Endothelial cell of umbilical vein (primary cell): ENCODE data around the gene CAPN12. TPM values are rescaled to one million over a fixed set of nuclear protein-coding genes. Genes with fewer than 3 reads are reported as not detected.

Source experiments
- BruUV-seq: library from RNA; stranded (reverse); fragments of 400-500 nt; replicated peaks from 2 replicates; lab custom pipeline; 2021; lab: Mats Ljungman, UMichigan
- CTCF ChIA-PET: fragments of 300-600, 350-600 bp; sonication (Branson Sonifier 250); formaldehyde crosslinking; loops from one replicate; lab custom pipeline; 2021; ENCODE audit warnings: antibody characterized with exemption, inconsistent platforms; lab: Charles Lee
- POLR2A ChIA-PET: fragments of 300-600, 350-600 bp; sonication (Branson Sonifier 250); formaldehyde crosslinking; loops from one replicate; lab custom pipeline; 2021; ENCODE audit warnings: antibody characterized with exemption, inconsistent platforms; lab: Charles Lee
- DNase-seq: peaks from one replicate; pipeline ENCODE4 v3.0.0-alpha.2; 2011; ENCODE audit warnings: low read depth, low spot score
- FAIRE-seq: peaks from 2 replicates; lab custom pipeline; 2011; peaks lifted over from hg19 to GRCh38; lab: Jason Lieb, UNC
- H2AFZ ChIP-seq: 2 replicates; pipeline ENCODE4 v1.6.0; 2012; ENCODE audit warnings: low read depth, low read length, control low read depth, inconsistent platforms
- H3K27ac ChIP-seq: 2 replicates; pipeline ENCODE4 v1.5.1; 2011; ENCODE audit warnings: low read depth, mild to moderate bottlenecking, control low read depth, low read length, moderate library complexity; ENCODE audit not compliant: insufficient read depth
- H3K27me3 ChIP-seq, 2 experiments: 2 replicates each; pipeline versions ENCODE4 v1.6.0 to v1.6.1; 2011; ENCODE audit warnings: low read length in 2 of 2, mixed read lengths in 1 of 2; ENCODE audit not compliant: control insufficient read depth in 2 of 2, insufficient read depth in 2 of 2
- H3K36me3 ChIP-seq, 2 experiments: 2 replicates in 1 of 2; 3 replicates in 1 of 2; pipeline ENCODE4 v1.5.1; 2011; ENCODE audit warnings: low read length in 2 of 2, mild to moderate bottlenecking in 1 of 2, moderate library complexity in 1 of 2; ENCODE audit not compliant: control insufficient read depth in 2 of 2, insufficient read depth in 2 of 2; ENCODE audit errors: extremely low read depth in 1 of 2
- H3K4me1 ChIP-seq: 3 replicates; pipeline ENCODE4 v1.5.1; 2011; ENCODE audit warnings: mild to moderate bottlenecking, low read length; ENCODE audit not compliant: control insufficient read depth, insufficient read depth; ENCODE audit errors: extremely low read depth
- H3K4me2 ChIP-seq: 2 replicates; pipeline ENCODE4 v1.6.1; 2011; ENCODE audit warnings: low read length, control low read depth, mixed read lengths; ENCODE audit not compliant: insufficient read depth
- H3K4me3 ChIP-seq, 3 experiments: fragments of 200-600 bp in 1 of 3; sonication (generic), shearing (Covaris generic) in 1 of 3; replicated peaks in 1 of 3; 2 replicates each; pipeline ENCODE4 v1.5.1; 2011 to 2016; ENCODE audit warnings: control low read depth in 3 of 3, low read length in 3 of 3, mild to moderate bottlenecking in 2 of 3, inconsistent platforms in 1 of 3, low read depth in 1 of 3, moderate library complexity in 1 of 3; ENCODE audit not compliant: insufficient read depth in 1 of 3
- H3K79me2 ChIP-seq: 2 replicates; pipeline ENCODE4 v1.6.0; 2012; ENCODE audit warnings: low read length, inconsistent platforms; ENCODE audit not compliant: control insufficient read depth, insufficient read depth
- H3K9ac ChIP-seq: replicated peaks from 2 replicates; pipeline ENCODE3; 2011; ENCODE audit warnings: low read length, control low read depth; ENCODE audit not compliant: insufficient read depth; ENCODE audit errors: extremely low read depth
- H3K9me1 ChIP-seq: replicated peaks from 3 replicates; pipeline ENCODE4 v1.6.0; 2011; ENCODE audit warnings: mild to moderate bottlenecking, low read length; ENCODE audit not compliant: control insufficient read depth, insufficient read depth; ENCODE audit errors: extremely low read depth
- H3K9me3 ChIP-seq: replicated peaks from 2 replicates; pipeline ENCODE4 v1.5.1; 2012; ENCODE audit warnings: low read length, inconsistent platforms; ENCODE audit not compliant: control insufficient read depth, insufficient read depth
- H4K20me1 ChIP-seq: replicated peaks from 2 replicates; pipeline ENCODE3; 2011; ENCODE audit warnings: mild to moderate bottlenecking, low read length; ENCODE audit not compliant: control insufficient read depth, insufficient read depth; ENCODE audit errors: extremely low read depth
- EZH2 ChIP-seq: IDR thresholded peaks from 2 replicates; pipeline ENCODE4 v1.6.1; 2012; ENCODE audit warnings: borderline replicate concordance, low read depth, mild to moderate bottlenecking, moderate library complexity, low read length, inconsistent platforms; ENCODE audit not compliant: severe bottlenecking
- FOS ChIP-seq: IDR thresholded peaks from 2 replicates; pipeline ENCODE4 v1.6.1; 2011; ENCODE audit warnings: mild to moderate bottlenecking, low read length, moderate library complexity, borderline replicate concordance; ENCODE audit not compliant: insufficient read depth
- GATA2 ChIP-seq: IDR thresholded peaks from 2 replicates; pipeline ENCODE4 v1.7.0; 2011; ENCODE audit warnings: low read depth, mild to moderate bottlenecking, moderate library complexity, mixed read lengths, low read length; ENCODE audit not compliant: insufficient read length, insufficient read depth
- JUN ChIP-seq: IDR thresholded peaks from 2 replicates; pipeline ENCODE4 v1.6.1; 2011; ENCODE audit warnings: borderline replicate concordance, low read depth; ENCODE audit not compliant: insufficient read length, insufficient read depth
- MYC ChIP-seq: IDR thresholded peaks from one replicate; pipeline ENCODE4 v1.6.1; 2011; ENCODE audit warnings: mild to moderate bottlenecking, low read depth, low read length
- POLR2A ChIP-seq: IDR thresholded peaks from 2 replicates; pipeline ENCODE4 v1.6.1; 2012; ENCODE audit warnings: low read depth, mild to moderate bottlenecking, control low read depth, low read length
- POLR2AphosphoS5 ChIP-seq: IDR thresholded peaks from 2 replicates; pipeline ENCODE4 v1.6.1; 2012; ENCODE audit warnings: low read depth, mild to moderate bottlenecking, control low read depth, low read length, moderate library complexity; ENCODE audit not compliant: insufficient read depth
- dilution Hi-C: fragments of 300-500 bp; cut with MboI; formaldehyde crosslinking; loops from one replicate; pipeline ENCODE4 v1.15.0; 2019; ENCODE audit warnings: low sequenced_read_pairs; ENCODE audit not compliant: extremely low pct_ligation_motif_present
- intact Hi-C: fragments of 100-400 bp; cut with micrococcal nuclease; formaldehyde crosslinking; loops from one replicate; pipeline ENCODE4 v1.10.0; 2022
- polyA plus RNA-seq, 4 experiments: library from polyadenylated mRNA; depleted of rRNA in 3 of 4; stranded (reverse) in 3 of 4; unstranded in 1 of 4; fragments of >200 nt; gene quantifications; 2 replicates each; pipeline versions ENCODE4 v1.2.1 to v1.2.3, GENCODE V29; 2011 to 2012; ENCODE audit warnings: missing spikeins in 1 of 4
- total RNA-seq: library from RNA; stranded (reverse); gene quantifications from 2 replicates; pipeline ENCODE4 v1.2.3, GENCODE V29; 2021
- TF ChIP-seq, protein P1 (sequence below), 2 donors: IDR thresholded peaks; 1 replicate in 1 of 2; 2 replicates in 1 of 2; pipeline ENCODE4 v1.5.1; 2011; ENCODE audit warnings: low read length in 2 of 2, mild to moderate bottlenecking in 2 of 2, moderate library complexity in 2 of 2, control low read depth in 1 of 2, inconsistent platforms in 1 of 2, low read depth in 1 of 2; ENCODE audit not compliant: insufficient read depth in 1 of 2; ENCODE audit errors: extremely low read depth in 1 of 2
- TF ChIP-seq, protein P2 (sequence below): IDR thresholded peaks from 2 replicates; pipeline ENCODE4 v1.6.1; 2011; ENCODE audit not compliant: insufficient read depth, insufficient read length

CAPN12 gene
- total and polyA plus RNA-seq, 2 donors (not counting 3 experiments of a cell fraction or from before 2014, with no cell fraction given) = 0.35 TPM; not detected in 1

DNA sequence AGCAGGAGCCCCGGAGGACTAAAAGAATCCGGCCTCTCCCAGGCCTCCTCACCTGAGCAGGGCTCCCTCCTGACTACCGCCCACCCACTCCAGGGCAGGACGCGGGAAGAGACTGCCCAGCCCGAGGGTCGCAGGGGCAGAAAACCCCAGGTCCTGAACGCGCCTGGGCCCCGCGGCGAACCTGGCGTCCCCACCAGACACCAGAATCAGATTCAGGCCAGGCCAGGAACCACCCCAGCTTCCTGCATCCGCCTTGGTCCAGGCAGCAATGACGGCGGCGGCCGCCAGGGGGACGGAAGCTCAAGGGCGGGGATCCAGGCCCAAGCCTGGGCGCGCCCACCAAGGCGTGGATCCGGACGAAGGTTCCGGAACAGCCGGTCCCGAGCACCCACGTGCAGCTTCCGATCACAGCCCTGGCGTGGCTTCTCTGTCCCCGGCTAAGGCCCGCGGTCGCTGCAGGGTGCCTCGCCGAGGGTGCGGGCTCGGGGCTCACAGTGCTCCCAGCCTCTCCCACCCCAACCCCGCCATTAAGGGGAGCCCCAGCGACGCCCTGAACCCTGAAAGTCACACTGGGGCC lies 25.4 kb upstream of the CAPN12 start:
- Histone ChIP-seq H3K9me3 (no peaks in the 10 kb centered on the region), H2AFZ (peak overlapping the region; percentile 95), H3K4me3 (peak overlapping the region in 1 of 3 experiments; percentile 18), H3K36me3 (no peaks in the 10 kb centered on the region), H3K9me1 (no peaks in the 10 kb centered on the region), H3K79me2 (no peaks in the 10 kb centered on the region), H3K27ac (no peak overlapping the region), H3K27me3 (no peaks in the 10 kb centered on the region), H3K4me2 (no peak overlapping the region), H3K9ac (peak overlapping the region; percentile 55), H4K20me1 (no peaks in the 10 kb centered on the region), H3K4me1 (peaks cover 4% of the 10 kb centered on the region)
- intact Hi-C loops (loop anchor here (2.0 to 5.0 kb wide), 2 partner anchors 63 to 79 kb away; partner anchors contain the start of genes ECH1 and HNRNPL), dilution Hi-C loops (no loop called here)
- FAIRE-seq (peak; percentile 96), DNase-seq (peak; percentile 70)
- POLR2A ChIA-PET = interaction anchor here (1.0 kb wide), 1 partner anchor 80 kb away, joined by 5 read pairs; no protein-coding TSS in a partner anchor
- TF ChIP-seq, protein P1, sequence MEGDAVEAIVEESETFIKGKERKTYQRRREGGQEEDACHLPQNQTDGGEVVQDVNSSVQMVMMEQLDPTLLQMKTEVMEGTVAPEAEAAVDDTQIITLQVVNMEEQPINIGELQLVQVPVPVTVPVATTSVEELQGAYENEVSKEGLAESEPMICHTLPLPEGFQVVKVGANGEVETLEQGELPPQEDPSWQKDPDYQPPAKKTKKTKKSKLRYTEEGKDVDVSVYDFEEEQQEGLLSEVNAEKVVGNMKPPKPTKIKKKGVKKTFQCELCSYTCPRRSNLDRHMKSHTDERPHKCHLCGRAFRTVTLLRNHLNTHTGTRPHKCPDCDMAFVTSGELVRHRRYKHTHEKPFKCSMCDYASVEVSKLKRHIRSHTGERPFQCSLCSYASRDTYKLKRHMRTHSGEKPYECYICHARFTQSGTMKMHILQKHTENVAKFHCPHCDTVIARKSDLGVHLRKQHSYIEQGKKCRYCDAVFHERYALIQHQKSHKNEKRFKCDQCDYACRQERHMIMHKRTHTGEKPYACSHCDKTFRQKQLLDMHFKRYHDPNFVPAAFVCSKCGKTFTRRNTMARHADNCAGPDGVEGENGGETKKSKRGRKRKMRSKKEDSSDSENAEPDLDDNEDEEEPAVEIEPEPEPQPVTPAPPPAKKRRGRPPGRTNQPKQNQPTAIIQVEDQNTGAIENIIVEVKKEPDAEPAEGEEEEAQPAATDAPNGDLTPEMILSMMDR (IDR thresholded peaks at IDR 0.05; ENCODE audit: extremely low read depth in 1 of 2, insufficient read depth in 1 of 2, low read depth in 1 of 2, low read length in 2 of 2) = peak; percentile 79 to 84
- TF ChIP-seq, protein P2, sequence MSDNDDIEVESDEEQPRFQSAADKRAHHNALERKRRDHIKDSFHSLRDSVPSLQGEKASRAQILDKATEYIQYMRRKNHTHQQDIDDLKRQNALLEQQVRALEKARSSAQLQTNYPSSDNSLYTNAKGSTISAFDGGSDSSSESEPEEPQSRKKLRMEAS = peak; percentile 70
- TF ChIP-seq POLR2AphosphoS5 = peak; percentile 77
- TF ChIP-seq POLR2A = no peak
- TF ChIP-seq GATA2 = no peak
- no peak for TF ChIP-seq FOS
- TF ChIP-seq MYC = peak; percentile 36
- no peak for TF ChIP-seq EZH2
- TF ChIP-seq JUN = no peak
- CTCF ChIA-PET = interaction anchor here (0.6 to 1.7 kb wide), 30 partner anchors 9 to 367 kb away, joined by 3 to 24 read pairs (median 5); partner anchors contain the start of genes ECH1, FAM98C, LGALS4 and MRPS12
- no TSS peak for BruUV-seq
